GM23338 (cell line): ENCODE measurements around the gene OR2C1. TPM values are rescaled to one million over a fixed set of nuclear protein-coding genes. Genes with fewer than 3 reads are reported as not detected.

Source experiments
- ATAC-seq: fragments of 200-7000 bp; cut with Tn5 transposase; 3 replicates; pipeline ENCODE4 v1.9.1; 2020
- DNase-seq: peaks from one replicate; pipeline ENCODE4 v3.0.0-alpha.2; 2015; ENCODE audit warnings: low spot score
- H2AFZ ChIP-seq: fragments of 200-600 bp; sonication (generic); 2 replicates; pipeline ENCODE4 v1.8.0; 2016; ENCODE audit warnings: antibody characterized with exemption, mild to moderate bottlenecking, moderate library complexity
- H3F3A ChIP-seq: fragments of 200-600 bp; sonication (generic); replicated peaks from 2 replicates; pipeline ENCODE4 v1.8.0; 2017; ENCODE audit warnings: antibody characterized with exemption, mixed run types, low read depth
- H3K27ac ChIP-seq: fragments of 200-600 bp; sonication (generic); 2 replicates; pipeline ENCODE4 v1.6.1; 2016; ENCODE audit warnings: low read depth
- H3K27me3 ChIP-seq: fragments of 200-600 bp; sonication (generic); 2 replicates; pipeline ENCODE4 v1.8.0; 2016; ENCODE audit warnings: mild to moderate bottlenecking, mixed run types, moderate library complexity; ENCODE audit not compliant: insufficient read depth
- H3K36me3 ChIP-seq: fragments of 200-600 bp; sonication (generic); 2 replicates; pipeline ENCODE4 v1.8.0; 2016; ENCODE audit warnings: mild to moderate bottlenecking; ENCODE audit not compliant: insufficient read depth
- H3K4me1 ChIP-seq: fragments of 200-600 bp; sonication (generic); 2 replicates; pipeline ENCODE4 v1.8.0; 2016; ENCODE audit warnings: mild to moderate bottlenecking, moderate library complexity; ENCODE audit not compliant: insufficient read depth
- H3K4me2 ChIP-seq: fragments of 200-600 bp; sonication (generic); 2 replicates; pipeline ENCODE4 v1.7.1; 2017; ENCODE audit warnings: mixed run types
- H3K4me3 ChIP-seq: fragments of 200-600 bp; sonication (generic); 2 replicates; pipeline ENCODE4 v1.6.1; 2016; ENCODE audit warnings: mixed run types
- H3K79me2 ChIP-seq: fragments of 200-600 bp; sonication (generic); replicated peaks from 2 replicates; pipeline ENCODE4 v1.8.0; 2017; ENCODE audit warnings: mild to moderate bottlenecking; ENCODE audit not compliant: insufficient read depth
- H3K9me2 ChIP-seq: fragments of 200-600 bp; sonication (generic); 2 replicates; pipeline ENCODE4 v1.8.0; 2017; ENCODE audit not compliant: insufficient read depth
- H4K20me1 ChIP-seq: fragments of 200-600 bp; sonication (generic); replicated peaks from 2 replicates; pipeline ENCODE4 v1.8.0; 2017; ENCODE audit warnings: mild to moderate bottlenecking; ENCODE audit not compliant: insufficient read depth
- H3K27ac Mint-ChIP-seq: 2 replicates; pipeline ENCODE4 v1.8.0; 2020; ENCODE audit warnings: inconsistent platforms, mild to moderate bottlenecking, moderate library complexity, mixed read lengths
- H3K27me3 Mint-ChIP-seq: 3 replicates; pipeline ENCODE4 v1.8.0; 2022; ENCODE audit warnings: low read depth, mild to moderate bottlenecking, moderate library complexity, mixed read lengths, inconsistent platforms; ENCODE audit not compliant: insufficient read depth, poor library complexity
- H3K36me3 Mint-ChIP-seq: 3 replicates; pipeline ENCODE4 v1.8.0; 2021; ENCODE audit warnings: low read depth, mild to moderate bottlenecking, inconsistent platforms, moderate library complexity, mixed read lengths
- H3K4me1 Mint-ChIP-seq: 3 replicates; pipeline ENCODE4 v1.8.0; 2020; ENCODE audit warnings: mild to moderate bottlenecking, inconsistent platforms, mixed read lengths
- H3K4me3 Mint-ChIP-seq: 3 replicates; pipeline ENCODE4 v1.8.0; 2021; ENCODE audit warnings: moderate library complexity, mild to moderate bottlenecking, inconsistent platforms, mixed read lengths
- H3K9me3 Mint-ChIP-seq: 3 replicates; pipeline ENCODE4 v1.8.0; 2020; ENCODE audit warnings: moderate library complexity, mild to moderate bottlenecking, inconsistent platforms, mixed read lengths
- CREB1 ChIP-seq: fragments of 250-450 bp; sonication (Bioruptor Pico); IDR thresholded peaks from 2 replicates; pipeline ENCODE4 v1.5.0; 2020; ENCODE audit warnings: low read depth, mild to moderate bottlenecking, moderate library complexity
- CTCF ChIP-seq, 2 experiments: fragments of 200-600 bp in 1 of 2; sonication (generic) in 1 of 2; conservative IDR thresholded peaks; 2 replicates each; pipeline versions ENCODE4 v1.5.1 to v1.6.1; 2016 to 2017; ENCODE audit warnings: antibody characterized with exemption in 2 of 2, low read depth in 2 of 2, mild to moderate bottlenecking in 2 of 2, moderate library complexity in 1 of 2
- ETS1 ChIP-seq: IDR thresholded peaks from 2 replicates; pipeline ENCODE4 v1.6.1; 2016; ENCODE audit warnings: antibody characterized with exemption
- EZH2 ChIP-seq: fragments of 200-600 bp; sonication (generic); IDR thresholded peaks from one replicate; pipeline ENCODE4 v1.8.0; 2017; ENCODE audit warnings: antibody characterized with exemption, mild to moderate bottlenecking, low read depth; ENCODE audit not compliant: unreplicated experiment
- EZH2phosphoT487 ChIP-seq: fragments of 200-600 bp; sonication (generic); IDR thresholded peaks from one replicate; pipeline ENCODE4 v1.8.1; 2018; ENCODE audit warnings: antibody characterized with exemption; ENCODE audit not compliant: unreplicated experiment
- JUNB ChIP-seq: IDR thresholded peaks from one replicate; pipeline ENCODE4 v1.6.1; 2016; ENCODE audit warnings: antibody characterized with exemption; ENCODE audit not compliant: unreplicated experiment
- NANOG ChIP-seq: IDR thresholded peaks from 2 replicates; pipeline ENCODE4 v1.6.1; 2016; ENCODE audit warnings: antibody characterized with exemption, borderline replicate concordance
- POLR2AphosphoS5 ChIP-seq: IDR thresholded peaks from 2 replicates; pipeline ENCODE4 v1.6.1; 2016; ENCODE audit warnings: antibody characterized with exemption, low read depth
- REST ChIP-seq: IDR thresholded peaks from one replicate; pipeline ENCODE4 v1.6.1; 2018; ENCODE audit warnings: antibody characterized with exemption; ENCODE audit not compliant: unreplicated experiment
- STAT1 ChIP-seq: IDR thresholded peaks from one replicate; pipeline ENCODE4 v1.6.1; 2016; ENCODE audit warnings: antibody characterized with exemption; ENCODE audit not compliant: unreplicated experiment
- ZNF114 ChIP-seq: fragments of 250-450 bp; sonication (Bioruptor Pico); IDR thresholded peaks from 2 replicates; pipeline ENCODE4 v1.5.0; 2020; ENCODE audit warnings: mild to moderate bottlenecking, moderate library complexity
- ZNF331 ChIP-seq: fragments of 250-450 bp; sonication (Bioruptor Pico); IDR thresholded peaks from 2 replicates; pipeline ENCODE4 v1.5.0; 2020; ENCODE audit warnings: low read depth, mild to moderate bottlenecking, moderate library complexity
- ZNF462 ChIP-seq: fragments of 250-450 bp; sonication (Bioruptor Pico); IDR thresholded peaks from 2 replicates; pipeline ENCODE4 v1.5.0; 2020; ENCODE audit warnings: mild to moderate bottlenecking, moderate library complexity
- polyA plus RNA-seq: library from polyadenylated mRNA; unstranded; fragments of >200 nt; fragmentation: Nextera tagmentation; extraction: Ambion mirVana; gene quantifications from 2 replicates; pipeline ENCODE4 v1.2.1, GENCODE V29; 2016
- total RNA-seq: library from RNA; depleted of rRNA; stranded (reverse); fragments of >200 nt; shearing (Covaris generic); gene quantifications from 2 replicates; pipeline ENCODE4 v1.2.3, GENCODE V29; 2014

OR2C1 gene
- total and polyA plus RNA-seq, 2 experiments from 2014 or later = not detected

GRCh38 chr16:3311496-3311895, 44.2 kb upstream of the OR2C1 start:
- Histone ChIP-seq H3K9me2 (peaks cover 19% of the 10 kb centered on the region), H3K79me2 (peaks cover 19% of the 10 kb centered on the region), H3K36me3 (peaks cover 75% of the 10 kb centered on the region), H3K4me1 (no peaks in the 10 kb centered on the region; the same call in 1 of the 2 replicates), H4K20me1 (no peaks in the 10 kb centered on the region), H2AFZ (no peak overlapping the region), H3K4me2 (no peak overlapping the region), H3K27ac (no peak overlapping the region), H3F3A (no peaks in the 10 kb centered on the region), H3K4me3 (no peak overlapping the region), H3K27me3 (no peaks in the 10 kb centered on the region)
- Mint-ChIP-seq H3K4me1 (no peaks in the 10 kb centered on the region), H3K36me3 (peaks cover 100% of the 10 kb centered on the region), H3K27me3 (peaks cover 5% of the 10 kb centered on the region), H3K27ac (no peak overlapping the region), H3K9me3 (peaks cover 98% of the 10 kb centered on the region), H3K4me3 (no peak overlapping the region)
- DNase-seq (no peak), ATAC-seq (no peak)
- no peak for TF ChIP-seq CREB1 (CRISPR knock-in tag)
- TF ChIP-seq ZNF114 = no peak
- no peak for TF ChIP-seq POLR2AphosphoS5
- no peak for TF ChIP-seq EZH2
- no peak for TF ChIP-seq JUNB
- TF ChIP-seq CTCF (conservative IDR thresholded peaks at IDR 0.05; ENCODE audit: low read depth in 2 of 2) = no peak
- no peak for TF ChIP-seq REST
- no peak for TF ChIP-seq ZNF331
- TF ChIP-seq EZH2phosphoT487 = no peak
- TF ChIP-seq STAT1 = no peak
- TF ChIP-seq ZNF462 (CRISPR knock-in tag) = no peak
- TF ChIP-seq ETS1 = no peak
- no peak for TF ChIP-seq NANOG
